PC-9 (cell line): Measurements from ENCODE around the gene MAP2K5.

ENCODE experiments used
- CTCF ChIP-seq: fragments of 200-600 bp; sonication (generic); conservative IDR thresholded peaks from 2 replicates; pipeline ENCODE4 v1.6.1; 2017; ENCODE audit warnings: mixed run types, antibody characterized with exemption, mild to moderate bottlenecking, moderate library complexity
- EZH2 ChIP-seq: fragments of 200-600 bp; sonication (generic); IDR thresholded peaks from 2 replicates; pipeline ENCODE4 v1.8.0; 2017; ENCODE audit warnings: antibody characterized with exemption, low read depth

- TF ChIP-seq CTCF (no peak), EZH2 (no peak)
Measured at GRCh38 chr15:67520321-67521028, 22.0 kb upstream of the MAP2K5 start.
